IPS DF 4.7 (cell line): ENCODE data around the gene HK2.

ENCODE experiments used
- DNase-seq: peaks from one replicate; pipeline ENCODE4 v3.0.0-alpha.2; 2013; ENCODE audit warnings: low spot score; ENCODE audit errors: extremely low read depth

HK2 gene

DNA sequence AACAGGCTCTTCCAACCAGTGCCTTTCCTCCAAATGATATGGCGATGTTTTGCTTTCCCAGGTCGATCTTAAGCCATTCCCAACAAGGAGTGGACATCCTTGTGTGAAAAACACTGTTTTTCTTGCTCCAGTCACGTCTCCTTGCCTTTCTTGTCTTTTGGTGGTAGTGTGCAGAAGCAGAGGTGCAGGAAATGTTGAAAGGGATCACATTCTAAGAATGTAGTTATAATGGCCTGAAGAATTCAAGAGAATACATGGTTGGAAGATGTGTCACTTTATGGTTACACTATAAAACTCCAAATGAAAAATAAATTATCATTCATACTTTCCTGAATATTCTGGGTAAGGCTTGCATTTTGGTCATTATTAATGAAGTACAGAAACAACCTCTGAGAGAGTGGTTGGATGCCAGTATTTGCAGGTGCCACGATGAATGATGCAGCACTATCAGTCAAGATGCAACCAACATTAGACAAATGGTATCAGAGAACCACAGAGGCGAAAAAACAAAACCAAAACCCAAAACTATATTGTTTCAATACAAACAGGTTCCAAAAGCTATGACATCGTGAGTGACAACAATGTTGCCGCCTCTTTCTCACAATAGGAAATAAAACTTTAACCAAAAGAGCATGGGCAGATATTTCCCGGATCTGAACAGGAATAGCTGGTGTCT lies 97.0 kb downstream of the HK2 start:
- DNase-seq, result no peak

DNA sequence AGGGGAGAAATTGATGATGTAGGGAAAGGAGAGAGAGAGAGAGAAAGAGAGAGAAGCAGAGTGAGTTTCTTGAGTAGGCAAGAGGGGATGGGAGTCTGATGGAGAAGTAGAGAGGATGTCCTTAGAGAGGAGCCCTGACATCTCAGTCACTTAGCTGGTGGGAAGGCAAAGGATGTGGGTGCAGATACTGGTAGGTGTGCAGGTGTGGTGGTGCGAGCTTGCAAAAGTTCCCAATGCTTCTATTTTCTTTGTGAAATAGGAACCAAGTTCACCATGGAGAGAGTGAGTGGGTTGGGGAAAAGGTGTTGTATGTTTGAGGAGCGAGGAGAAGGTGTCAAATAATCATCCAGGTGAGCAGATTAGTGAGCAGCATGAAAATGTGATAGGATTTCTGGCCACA lies 98.0 kb downstream of the HK2 start:
- DNase-seq, result no peak

- DNase-seq, result no peak
Measured at GRCh38 chr2:74935975-74936391, 102.1 kb downstream of the HK2 start.

DNA sequence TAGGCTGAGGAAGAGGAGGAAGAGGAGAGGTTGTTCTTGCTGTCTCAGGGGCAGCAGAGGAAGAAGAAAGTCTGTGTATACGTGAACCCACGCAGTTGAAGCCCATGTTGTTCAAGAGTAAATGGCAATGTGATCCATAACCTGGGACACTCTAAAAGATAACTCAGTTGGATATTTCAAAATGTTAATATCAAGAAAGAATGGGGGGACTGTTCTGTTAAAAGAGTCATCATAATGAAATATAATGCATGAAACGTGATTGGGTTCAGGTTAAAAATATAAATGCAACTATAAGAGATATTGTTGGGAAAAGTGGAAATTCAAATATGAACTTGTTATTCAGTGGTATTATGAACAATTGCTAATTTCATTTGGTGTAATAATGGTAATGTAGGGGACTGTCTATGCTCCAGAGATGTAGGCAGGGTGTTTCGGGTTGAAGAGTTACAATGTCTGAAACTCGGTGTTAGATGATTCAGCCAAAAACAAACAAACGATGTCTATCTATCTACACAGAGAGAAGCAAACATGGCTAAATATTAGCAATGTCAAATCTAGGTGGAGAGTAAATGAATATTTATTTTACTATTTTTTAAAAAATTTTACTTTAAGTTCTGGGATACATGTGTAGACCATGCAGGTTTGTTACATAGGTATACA lies 103.4 kb downstream of the HK2 start:
- DNase-seq, result no peak

DNA sequence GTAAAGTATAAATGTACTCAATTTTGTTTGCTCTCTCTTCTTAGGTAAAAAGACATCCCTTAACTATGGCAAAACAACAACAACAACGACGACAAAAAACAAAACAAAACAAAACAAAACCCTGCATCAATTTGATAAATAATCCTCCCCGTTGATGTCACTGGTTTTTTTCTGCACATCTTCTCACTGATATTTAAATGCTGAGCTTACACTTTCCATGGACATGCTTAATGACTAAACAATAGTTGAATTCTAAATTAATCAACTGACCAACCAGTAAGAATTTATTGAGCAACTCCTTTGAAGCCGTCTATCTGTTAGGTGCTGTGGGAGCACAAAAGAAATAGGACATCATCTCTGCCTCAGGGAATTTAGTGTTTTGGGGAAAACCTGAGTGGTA lies 104.3 kb downstream of the HK2 start:
- no peak for DNase-seq

- no peak for DNase-seq
Measured at GRCh38 chr2:74939919-74940812, 106.2 kb downstream of the HK2 start.

DNA sequence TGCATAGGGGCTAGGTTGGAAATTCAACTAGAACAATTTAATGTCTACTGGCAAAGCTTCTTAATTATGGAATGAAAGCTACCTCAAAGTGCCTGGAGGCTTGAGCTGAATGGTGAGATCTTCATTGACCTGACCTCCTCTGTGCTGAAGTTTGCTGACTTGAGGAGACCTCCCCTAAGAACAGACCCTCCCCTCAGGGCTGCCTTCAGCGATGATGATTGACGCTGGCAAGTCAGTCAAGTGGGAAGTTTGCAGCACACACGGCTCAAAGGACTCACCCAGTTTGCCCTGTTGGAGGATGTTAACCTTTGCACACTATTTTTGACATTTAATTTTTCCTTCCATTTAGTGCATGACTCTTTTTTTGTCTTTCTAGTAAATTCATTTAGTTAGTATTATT lies 107.4 kb downstream of the HK2 start:
- DNase-seq, result no peak

- no peak for DNase-seq
Measured at GRCh38 chr2:74942263-74942662, 108.3 kb downstream of the HK2 start.
